Putamen (tissue), 1 donor: ENCODE measurements around the gene NSG1.
"Not testable (repeated sequence)": the region's sequence is repeated elsewhere in the genome, so short reads cannot be mapped to it uniquely, and the experiment has no call there.

Experiments
- DNase-seq: peaks from one replicate; pipeline ENCODE4 v3.0.0-alpha.2; 2016; ENCODE audit warnings: low spot score

NSG1 gene

GRCh38 chr4:4436244-4436823, 49.4 kb downstream of the NSG1 start:
- DNase-seq, result no peak

GRCh38 chr4:4437798-4438470, 51.0 kb downstream of the NSG1 start:
- no peak for DNase-seq

GRCh38 chr4:4438891-4439290, 52.0 kb downstream of the NSG1 start:
- no peak for DNase-seq

- no peak for DNase-seq
Observed at GRCh38 chr4:4439782-4440181, 52.9 kb downstream of the NSG1 start.

- DNase-seq, result no peak
Observed at GRCh38 chr4:4440333-4441061, 53.6 kb downstream of the NSG1 start.

- no peak for DNase-seq
Observed at GRCh38 chr4:4443821-4444220, 56.9 kb downstream of the NSG1 start.

- DNase-seq, result no peak
Observed at GRCh38 chr4:4446434-4446833, 59.5 kb downstream of the NSG1 start.

GRCh38 chr4:4455210-4455865, 68.4 kb downstream of the NSG1 start:
- DNase-seq, result no peak

- no peak for DNase-seq
Observed at GRCh38 chr4:4456351-4456750, 69.4 kb downstream of the NSG1 start.

- no peak for DNase-seq
Observed at GRCh38 chr4:4456816-4457578, 70.1 kb downstream of the NSG1 start.

GRCh38 chr4:4457803-4458553, 71.1 kb downstream of the NSG1 start:
- no peak for DNase-seq

- DNase-seq, result no peak
Observed at GRCh38 chr4:4459181-4459580, 72.3 kb downstream of the NSG1 start.

GRCh38 chr4:4460759-4461158, 73.9 kb downstream of the NSG1 start:
- no peak for DNase-seq

- DNase-seq, result no peak
Observed at GRCh38 chr4:4461178-4461577, 74.3 kb downstream of the NSG1 start.

GRCh38 chr4:4461850-4462249, 74.9 kb downstream of the NSG1 start:
- DNase-seq, result no peak

- DNase-seq, result no peak
Observed at GRCh38 chr4:4462970-4463369, 76.1 kb downstream of the NSG1 start.

- not testable (repeated sequence) for DNase-seq
Observed at GRCh38 chr4:4465238-4465637, 78.3 kb downstream of the NSG1 start.
